IMR-90 (cell line): Measurements from ENCODE around the gene DEPDC5. TPM values are rescaled to one million over a fixed set of nuclear protein-coding genes. Genes with fewer than 3 reads are reported as not detected.
"Not testable (repeated sequence)": the region's sequence is repeated elsewhere in the genome, so short reads cannot be mapped to it uniquely, and the experiment has no call there.

Source experiments
- ATAC-seq: fragments of 200-7000 bp; cut with Tn5 transposase; 2 replicates; pipeline ENCODE4 v1.9.1; 2020; ENCODE audit warnings: low read depth, mild to moderate bottlenecking, moderate library complexity
- BruUV-seq: library from RNA; stranded (reverse); fragments of 400-500 nt; replicated peaks from 2 replicates; lab custom pipeline; 2021; lab: Mats Ljungman, UMichigan
- CTCF ChIA-PET: fragments of 300-600 bp; formaldehyde crosslinking; extraction: SDS; loops from one replicate; lab custom pipeline; 2021; ENCODE audit warnings: antibody characterized with exemption; lab: Yijun Ruan, JAX
- POLR2A ChIA-PET: fragments of 300-600 bp; sonication (Branson Sonifier 250); formaldehyde crosslinking; loops from one replicate; lab custom pipeline; 2022; ENCODE audit warnings: antibody characterized with exemption; ENCODE audit not compliant: unreplicated experiment; lab: Charles Lee
- DNase-seq: peaks from one replicate; pipeline ENCODE4 v3.0.0; 2013
- H2AFZ ChIP-seq: replicated peaks from 2 replicates; pipeline ENCODE3; 2013; ENCODE audit warnings: low read length, mild to moderate bottlenecking; ENCODE audit not compliant: poor library complexity
- H2AK5ac ChIP-seq: 2 replicates; pipeline ENCODE4 v1.6.1; 2013; ENCODE audit warnings: low read depth, low read length, inconsistent platforms
- H2AK9ac ChIP-seq: replicated peaks from 2 replicates; pipeline ENCODE3; 2013; ENCODE audit warnings: mild to moderate bottlenecking, low read depth, low read length, moderate library complexity; ENCODE audit not compliant: poor library complexity
- H2BK120ac ChIP-seq: 2 replicates; pipeline ENCODE4 v1.6.1; 2013; ENCODE audit warnings: low read depth, low read length, inconsistent platforms
- H2BK15ac ChIP-seq: 3 replicates; pipeline ENCODE4 v1.6.1; 2013; ENCODE audit warnings: low read depth, low read length, inconsistent platforms
- H2BK20ac ChIP-seq: 2 replicates; pipeline ENCODE4 v1.6.1; 2013; ENCODE audit warnings: low read depth, mild to moderate bottlenecking, inconsistent platforms, low read length, moderate library complexity
- H2BK5ac ChIP-seq: 2 replicates; pipeline ENCODE4 v1.6.1; 2013; ENCODE audit warnings: mild to moderate bottlenecking, low read depth, low read length, inconsistent platforms; ENCODE audit not compliant: poor library complexity, severe bottlenecking
- H3K14ac ChIP-seq: replicated peaks from 2 replicates; pipeline ENCODE4 v1.6.1; 2013; ENCODE audit warnings: low read depth, low read length, inconsistent platforms
- H3K18ac ChIP-seq: 2 replicates; pipeline ENCODE4 v1.6.1; 2013; ENCODE audit warnings: low read depth, low read length, control low read depth
- H3K23ac ChIP-seq: 2 replicates; pipeline ENCODE4 v1.6.1; 2013; ENCODE audit warnings: low read depth, low read length, inconsistent platforms
- H3K27ac ChIP-seq: 2 replicates; pipeline ENCODE4 v1.5.1; 2013; ENCODE audit warnings: mild to moderate bottlenecking, control low read depth, low read length; ENCODE audit not compliant: insufficient read depth
- H3K27me3 ChIP-seq: 2 replicates; pipeline ENCODE4 v1.6.1; 2013; ENCODE audit warnings: low read length; ENCODE audit not compliant: control insufficient read depth, insufficient read depth
- H3K36me3 ChIP-seq: 2 replicates; pipeline ENCODE4 v1.6.1; 2013; ENCODE audit warnings: low read length, mixed read lengths; ENCODE audit not compliant: control insufficient read depth, insufficient read depth
- H3K4ac ChIP-seq: 2 replicates; pipeline ENCODE4 v1.6.1; 2013; ENCODE audit warnings: low read depth, low read length, inconsistent platforms
- H3K4me1 ChIP-seq: 2 replicates; pipeline ENCODE4 v1.6.1; 2013; ENCODE audit warnings: low read length, mixed read lengths; ENCODE audit not compliant: control insufficient read depth, insufficient read depth
- H3K4me2 ChIP-seq: 2 replicates; pipeline ENCODE4 v1.6.1; 2013; ENCODE audit warnings: low read depth, mild to moderate bottlenecking, control low read depth, low read length, moderate library complexity
- H3K4me3 ChIP-seq: 2 replicates; pipeline ENCODE4 v1.5.1; 2013; ENCODE audit warnings: low read depth, mild to moderate bottlenecking, control low read depth, low read length, moderate library complexity; ENCODE audit not compliant: insufficient read depth
- H3K56ac ChIP-seq: 2 replicates; pipeline ENCODE4 v1.6.1; 2013; ENCODE audit warnings: low read length, inconsistent platforms; ENCODE audit not compliant: insufficient read depth; ENCODE audit errors: extremely low read depth
- H3K79me1 ChIP-seq, 2 experiments: 2 replicates each; pipeline ENCODE4 v1.6.1; 2013; ENCODE audit warnings: low read length in 2 of 2, inconsistent platforms in 1 of 2, low read depth in 1 of 2
- H3K9ac ChIP-seq: 2 replicates; pipeline ENCODE4 v1.6.1; 2013; ENCODE audit warnings: low read depth, low read length, control low read depth
- H3K9me1 ChIP-seq: 2 replicates; pipeline ENCODE4 v1.6.1; 2013; ENCODE audit warnings: low read length, inconsistent platforms; ENCODE audit not compliant: insufficient read depth
- H3K9me3 ChIP-seq: 2 replicates; pipeline ENCODE4 v1.6.1; 2013; ENCODE audit warnings: low read length; ENCODE audit not compliant: control insufficient read depth, insufficient read depth
- H4K20me1 ChIP-seq: 2 replicates; pipeline ENCODE4 v1.6.1; 2013; ENCODE audit warnings: low read length, inconsistent platforms; ENCODE audit not compliant: insufficient read depth
- H4K5ac ChIP-seq: 2 replicates; pipeline ENCODE4 v1.6.1; 2013; ENCODE audit warnings: mild to moderate bottlenecking, low read depth, low read length, control low read depth
- H4K8ac ChIP-seq, 2 experiments: 2 replicates each; pipeline ENCODE4 v1.6.1; 2013; ENCODE audit warnings: low read depth in 2 of 2, low read length in 2 of 2, control low read depth in 1 of 2, inconsistent platforms in 1 of 2
- H4K91ac ChIP-seq: 2 replicates; pipeline ENCODE4 v1.6.1; 2013; ENCODE audit warnings: low read depth, low read length, inconsistent platforms; ENCODE audit not compliant: insufficient read depth
- WGBS, 2 experiments: methylation state at CpG; one replicate each; pipeline versions ENCODE4 v1.1.5 to v1.1.7; 2013; ENCODE audit warnings: missing lambda C conversion rate in 2 of 2; ENCODE audit not compliant: insufficient read length in 1 of 2; ENCODE audit errors: extremely low coverage in 2 of 2; 5-methylcytosine and 5-hydroxymethylcytosine counted together
- dilution Hi-C: fragments of 300-500 bp; cut with HindIII; formaldehyde crosslinking; loops from one replicate; pipeline ENCODE4 v1.14.3; 2018; ENCODE audit warnings: low sequenced_read_pairs; ENCODE audit not compliant: unreplicated experiment
- in situ Hi-C: fragments of 300-500 bp; cut with MboI; formaldehyde crosslinking; loops from 3 replicates; pipeline ENCODE4 v1.14.3; 2019; ENCODE audit warnings: low sequenced_read_pairs, inconsistent platforms, mixed read lengths
- intact Hi-C: fragments of 100-400 bp; cut with micrococcal nuclease; formaldehyde crosslinking; loops from 2 replicates; pipeline ENCODE4 v1.10.0; 2022
- polyA plus RNA-seq, 3 experiments: library from polyadenylated mRNA; depleted of rRNA; stranded (reverse); fragments of >200 nt; gene quantifications; 2 replicates each; pipeline ENCODE4 v1.2.3, GENCODE V29; 2012; ENCODE audit warnings: low replicate concordance in 1 of 3
- total RNA-seq: library from RNA; depleted of rRNA; stranded (reverse); fragments of >200 nt; gene quantifications from 2 replicates; pipeline ENCODE4 v1.2.3, GENCODE V29; 2012

The DEPDC5 gene
- total and polyA plus RNA-seq, 2 of the 4 experiments (the other 2 are of a cell fraction): 6.6 to 12.9 TPM

GRCh38 chr22:31799358-31799757 is 45.5 kb downstream of the DEPDC5 start:
- BruUV-seq, ATAC-seq, H3K79me1 ChIP-seq, dilution Hi-C loops, H2AFZ ChIP-seq, H4K20me1 ChIP-seq, in situ Hi-C loops, H4K8ac ChIP-seq, H4K5ac ChIP-seq, H2AK5ac ChIP-seq, H3K27me3 ChIP-seq, H2BK120ac ChIP-seq, H3K18ac ChIP-seq, H3K4me3 ChIP-seq, H2AK9ac ChIP-seq, H3K14ac ChIP-seq, H3K56ac ChIP-seq, H3K9me3 ChIP-seq, H2BK20ac ChIP-seq, H3K9me1 ChIP-seq, intact Hi-C loops, DNase-seq, H3K4ac ChIP-seq, H3K4me2 ChIP-seq, H3K4me1 ChIP-seq, H4K91ac ChIP-seq, H2BK5ac ChIP-seq, H3K9ac ChIP-seq, H3K27ac ChIP-seq, H2BK15ac ChIP-seq, H3K23ac ChIP-seq: not testable (repeated sequence)
- WGBS, 2 experiments: 90% methylated on average over 2 of the region's 8 CpGs; no CpG with 5 or more reads in 1 of the 2 experiments
- CTCF ChIA-PET: interaction anchor here (0.9 kb wide), 1 partner anchor 1382 kb away, joined by 5 read pairs; no protein-coding TSS in a partner anchor
- POLR2A ChIA-PET: interaction anchor here (0.6 kb wide), 1 partner anchor 57 kb away, joined by 5 read pairs; no protein-coding TSS in a partner anchor
- H3K36me3 ChIP-seq: peaks cover 42% of the 10 kb centered on the region
